ENCODE results near the gene CFAP52.
"Not testable (repeated sequence)": the region's sequence is repeated elsewhere in the genome, so short reads cannot be mapped to it uniquely, and the experiment has no call there.

The CFAP52 gene

GRCh38 chr17:9661027-9661426 is 84.6 kb downstream of the CFAP52 start:
- no peak for TF ChIP-seq CTCF (conservative IDR thresholded peaks at IDR 0.05; ENCODE audit: low read depth, low read length)
- no peak for DNase-seq (ENCODE audit: low read depth)
- H3K4me3 ChIP-seq (ENCODE audit: low read depth, low read length): no peak overlapping the region

GRCh38 chr17:9663511-9663910 is 87.1 kb downstream of the CFAP52 start:
- H3K4me3 ChIP-seq (ENCODE audit: low read depth, low read length); DNase-seq (ENCODE audit: low read depth): not testable (repeated sequence)

GRCh38 chr17:9666461-9667050 is 90.1 kb downstream of the CFAP52 start:
- TF ChIP-seq CTCF (conservative IDR thresholded peaks at IDR 0.05; ENCODE audit: low read depth, low read length): no peak
- no peak for DNase-seq (ENCODE audit: low read depth)
- no peak overlapping the region for H3K4me3 ChIP-seq (ENCODE audit: low read depth, low read length)

- TF ChIP-seq CTCF (conservative IDR thresholded peaks at IDR 0.05; ENCODE audit: low read depth, low read length): no peak
- H3K4me3 ChIP-seq (ENCODE audit: low read depth, low read length): no peak overlapping the region
- peak; percentile 90 for DNase-seq (ENCODE audit: low read depth)
These were observed 92.1 kb downstream of the CFAP52 start for GRCh38 chr17:9668517-9668916.

GRCh38 chr17:9669551-9670008 is 93.1 kb downstream of the CFAP52 start:
- DNase-seq (ENCODE audit: low read depth): no peak
- no peak overlapping the region for H3K4me3 ChIP-seq (ENCODE audit: low read depth, low read length)
- no peak for TF ChIP-seq CTCF (conservative IDR thresholded peaks at IDR 0.05; ENCODE audit: low read depth, low read length)

- no peak overlapping the region for H3K4me3 ChIP-seq (ENCODE audit: low read depth, low read length)
- no peak for TF ChIP-seq CTCF (conservative IDR thresholded peaks at IDR 0.05; ENCODE audit: low read depth, low read length)
- no peak for DNase-seq (ENCODE audit: low read depth)
These were observed 94.2 kb downstream of the CFAP52 start for GRCh38 chr17:9670596-9670995.

- TF ChIP-seq CTCF (conservative IDR thresholded peaks at IDR 0.05; ENCODE audit: low read depth, low read length): no peak
- no peak overlapping the region for H3K4me3 ChIP-seq (ENCODE audit: low read depth, low read length)
- no peak for DNase-seq (ENCODE audit: low read depth)
These were observed 95.1 kb downstream of the CFAP52 start for GRCh38 chr17:9671559-9671958.

Data from choroid plexus epithelial cell (primary cell).